Suprapubic skin (tissue), 3 donors: Measurements from ENCODE around the gene RRM1.

ENCODE experiments used
- CTCF ChIP-seq, 2 donors: fragments of 200-600 bp in 1 of 2; fragments of 450-650 bp in 1 of 2; sonication (generic) in 1 of 2; IDR thresholded peaks; one replicate each; pipeline ENCODE4 v1.5.1; 2016 to 2019; ENCODE audit warnings: antibody characterized with exemption in 2 of 2, mild to moderate bottlenecking in 1 of 2, moderate library complexity in 1 of 2
- POLR2A ChIP-seq, 2 donors: fragments of 450-650 bp; IDR thresholded peaks; one replicate each; pipeline ENCODE4 v1.6.1; 2017; ENCODE audit warnings: antibody characterized with exemption in 2 of 2, mild to moderate bottlenecking in 2 of 2, moderate library complexity in 2 of 2

- TF ChIP-seq CTCF (IDR thresholded peaks at IDR 0.05) (no peak), POLR2A (IDR thresholded peaks at IDR 0.05) (no peak)
Measured at GRCh38 chr11:4087551-4087950, 7.0 kb upstream of the RRM1 start.
